NCI-H2196 (cell line): ENCODE measurements around the gene NRF1.
"Not testable (repeated sequence)": the region's sequence is repeated elsewhere in the genome, so short reads cannot be mapped to it uniquely, and the experiment has no call there.

Source experiments
- DNase-seq: peaks from one replicate; lab custom pipeline; 2025; ENCODE audit not compliant: unreplicated experiment; lab: John Stamatoyannopoulos, UW

Gene NRF1

GRCh38 chr7:129606803-129607202, 4.7 kb upstream of the NRF1 start:
- DNase-seq = no peak

DNA sequence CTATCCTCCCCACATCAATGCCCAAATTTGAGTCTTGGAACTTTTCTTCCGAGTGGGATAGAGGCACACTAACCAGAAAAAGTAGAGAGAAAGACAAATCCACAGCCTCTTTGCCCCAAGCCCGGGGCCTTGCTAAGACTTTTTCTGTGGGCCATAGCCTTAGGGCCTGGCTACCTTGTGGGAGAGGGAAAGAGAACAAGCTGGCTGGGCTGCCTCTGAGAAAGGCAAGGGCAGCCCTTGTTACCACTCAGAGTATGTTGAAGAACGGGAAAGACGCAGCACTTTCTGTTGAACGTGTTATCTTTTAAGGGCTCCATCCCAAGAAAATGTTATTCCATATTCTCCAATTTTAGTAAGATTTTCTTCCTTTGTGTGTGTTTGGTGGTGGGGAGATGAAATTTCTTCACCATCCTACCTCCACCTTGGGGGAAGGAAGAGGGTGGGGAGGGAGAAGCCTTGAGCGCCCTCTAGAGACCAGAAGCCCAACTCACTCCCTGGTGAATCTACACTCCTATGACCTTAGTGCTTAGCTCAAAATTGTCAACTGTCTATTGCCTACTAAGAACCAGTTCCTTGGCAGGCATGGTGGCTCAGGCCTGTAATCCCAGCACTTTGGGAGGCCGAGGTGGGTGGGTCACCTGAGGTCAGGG, 3.9 kb upstream of the NRF1 start:
- peak; percentile 8 for DNase-seq

- no peak for DNase-seq
Measured at GRCh38 chr7:129609666-129610065, 1.9 kb upstream of the NRF1 start.

- no peak for DNase-seq
Measured at GRCh38 chr7:129610709-129611245, 743 bp upstream of the NRF1 start.

- DNase-seq = no peak
Measured at GRCh38 chr7:129612112-129613015, 844 bp downstream of the NRF1 start.

GRCh38 chr7:129613016-129613337, 1.5 kb downstream of the NRF1 start:
- no peak for DNase-seq

- no peak for DNase-seq
Measured at GRCh38 chr7:129615018-129615417, 3.5 kb downstream of the NRF1 start.

GRCh38 chr7:129616530-129616929, 5.0 kb downstream of the NRF1 start:
- DNase-seq = no peak

DNA sequence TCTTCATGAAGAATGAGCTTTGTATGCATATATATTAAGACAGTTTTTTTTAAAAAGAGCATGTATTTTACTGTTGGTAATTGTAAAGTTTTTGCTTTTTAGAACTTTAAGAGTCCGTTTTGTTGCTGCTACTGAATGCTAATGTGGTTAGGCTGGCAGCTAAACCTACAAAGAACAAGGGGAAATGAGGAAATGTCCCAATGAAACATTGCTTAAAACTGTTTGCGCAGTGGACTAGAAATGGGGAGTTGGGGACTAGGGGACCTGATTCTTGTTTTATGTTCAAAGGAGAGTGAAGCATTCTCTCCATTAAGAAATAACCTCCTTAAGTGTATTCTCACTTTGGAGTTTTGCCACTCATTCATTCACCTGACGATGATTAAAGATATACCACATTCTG, 5.7 kb downstream of the NRF1 start:
- no peak for DNase-seq

DNA sequence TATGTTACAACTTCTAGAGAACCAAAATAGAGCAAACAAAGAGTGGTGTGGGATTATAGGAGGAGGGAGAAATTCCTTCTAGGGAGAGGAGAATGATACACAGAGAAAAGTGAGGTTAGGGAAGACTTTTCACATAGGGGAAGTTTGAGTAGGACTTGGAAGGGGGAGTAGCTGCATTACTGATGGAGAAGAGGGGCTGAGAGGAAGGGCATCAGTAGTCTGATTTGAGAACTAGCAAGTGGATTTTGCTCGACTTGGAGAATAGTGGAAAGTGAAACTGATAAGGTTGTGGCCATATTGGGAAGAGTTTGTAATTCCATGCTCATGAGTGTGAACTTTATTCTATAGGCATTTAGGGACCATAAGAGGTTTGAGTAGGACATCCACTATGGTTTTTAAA, 6.1 kb downstream of the NRF1 start:
- no peak for DNase-seq

DNA sequence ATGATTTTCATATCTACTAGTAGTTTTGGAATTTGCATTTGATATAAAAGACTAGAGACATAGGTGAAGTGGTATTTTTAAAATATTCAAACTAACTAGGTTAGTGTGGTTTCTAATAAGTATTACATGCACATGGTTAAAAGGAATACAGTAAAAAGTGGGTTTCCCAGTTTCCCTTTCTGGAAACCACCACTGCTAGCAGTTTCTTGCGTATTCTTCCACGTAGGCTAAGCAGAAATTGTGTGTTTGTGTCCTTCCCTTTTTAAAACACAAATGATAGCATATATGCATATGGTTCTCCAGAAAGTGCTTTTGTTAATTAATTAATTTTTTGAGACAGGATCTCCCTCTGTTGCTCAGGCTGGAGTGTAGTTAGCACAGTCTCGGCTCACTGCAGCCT, 15.4 kb downstream of the NRF1 start:
- DNase-seq = no peak

GRCh38 chr7:129630341-129630740, 18.8 kb downstream of the NRF1 start:
- DNase-seq = no peak

DNA sequence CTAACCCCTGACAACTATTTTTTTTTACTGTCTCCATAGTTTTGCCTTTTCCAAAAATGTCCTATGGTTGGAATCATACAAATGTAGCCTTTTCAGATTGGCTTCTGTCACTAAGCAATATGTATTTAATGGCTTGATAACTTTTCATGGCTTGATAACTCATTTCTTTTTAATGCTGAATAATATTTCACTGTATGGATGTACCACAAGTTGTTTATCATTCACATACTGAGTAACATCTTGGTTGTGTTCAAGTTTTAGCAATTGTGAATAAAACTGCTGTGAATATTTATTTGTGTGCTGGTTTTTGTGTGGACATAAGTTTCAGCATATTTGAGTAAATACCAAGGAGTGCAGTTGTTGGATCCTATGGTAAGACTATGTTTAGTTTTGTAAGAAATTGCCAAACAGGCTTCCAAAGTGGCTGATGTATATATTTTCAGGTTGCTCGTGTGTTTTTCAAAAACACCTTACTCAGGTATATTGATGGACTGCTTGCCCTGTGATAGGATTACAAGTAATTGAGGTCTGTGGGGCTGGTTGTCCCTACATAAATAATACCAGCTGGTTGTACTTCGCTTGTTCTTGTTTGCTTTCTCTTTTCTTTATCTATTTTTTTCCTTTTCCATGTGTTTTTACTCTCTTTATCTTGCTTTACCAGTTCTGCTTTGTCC, 23.0 kb downstream of the NRF1 start:
- DNase-seq = no peak

DNA sequence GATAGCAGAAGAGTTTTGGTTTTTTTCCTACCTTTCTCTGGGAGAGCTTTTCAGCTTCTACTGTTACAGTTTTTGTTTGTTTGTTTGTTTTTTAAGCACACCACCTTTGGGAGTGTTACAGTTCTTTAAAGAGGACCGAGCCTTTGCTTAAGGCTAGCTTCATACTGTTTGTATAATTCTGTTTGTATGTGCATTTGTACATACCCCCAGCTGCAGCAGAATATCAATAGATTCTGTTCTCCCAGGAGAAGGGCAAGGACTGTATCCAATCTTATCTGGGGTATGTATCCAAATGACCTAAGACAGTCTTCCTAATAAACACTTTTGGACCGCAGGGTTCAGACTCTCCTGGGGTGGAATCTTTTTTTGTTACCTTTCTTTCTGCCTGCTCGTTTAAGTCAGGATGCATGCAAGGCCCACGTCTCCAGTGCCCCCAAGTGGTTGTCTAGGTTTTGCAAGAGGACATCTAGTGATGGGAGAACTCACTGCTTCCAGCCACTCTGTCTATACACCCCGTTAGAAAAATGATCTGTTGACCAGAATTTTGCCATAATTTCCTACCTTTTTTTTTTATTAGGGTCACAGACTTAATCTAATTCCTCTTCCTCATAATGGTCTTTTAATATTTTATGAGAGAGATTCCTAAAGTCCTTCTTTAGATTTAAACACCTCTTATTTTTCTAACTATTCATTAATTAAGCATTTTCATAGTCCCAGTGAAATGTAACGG, 23.9 kb downstream of the NRF1 start:
- peak; percentile 61 for DNase-seq

- DNase-seq = not testable (repeated sequence)
Measured at GRCh38 chr7:129636030-129636550, 24.6 kb downstream of the NRF1 start.

- no peak for DNase-seq
Measured at GRCh38 chr7:129636641-129637040, 25.1 kb downstream of the NRF1 start.

DNA sequence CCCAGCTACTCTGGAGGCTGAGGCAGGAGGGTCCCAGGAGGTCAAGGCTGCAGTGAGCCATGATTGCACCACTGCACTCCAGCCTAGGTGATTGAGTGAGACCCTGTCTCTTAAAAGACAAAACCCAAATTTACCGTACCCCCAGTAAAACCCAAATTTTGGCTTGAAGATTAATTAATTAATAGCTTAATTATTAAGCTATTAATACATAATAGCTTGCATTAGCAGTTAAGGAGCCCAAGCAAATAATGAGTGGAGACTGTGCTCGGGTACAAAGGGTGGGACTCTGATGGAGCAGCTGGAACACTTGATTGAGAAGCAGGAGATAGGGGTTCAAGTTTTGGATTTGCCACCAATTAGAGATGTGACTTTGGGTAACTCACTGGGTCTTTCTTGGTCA, 28.9 kb downstream of the NRF1 start:
- no peak for DNase-seq

DNA sequence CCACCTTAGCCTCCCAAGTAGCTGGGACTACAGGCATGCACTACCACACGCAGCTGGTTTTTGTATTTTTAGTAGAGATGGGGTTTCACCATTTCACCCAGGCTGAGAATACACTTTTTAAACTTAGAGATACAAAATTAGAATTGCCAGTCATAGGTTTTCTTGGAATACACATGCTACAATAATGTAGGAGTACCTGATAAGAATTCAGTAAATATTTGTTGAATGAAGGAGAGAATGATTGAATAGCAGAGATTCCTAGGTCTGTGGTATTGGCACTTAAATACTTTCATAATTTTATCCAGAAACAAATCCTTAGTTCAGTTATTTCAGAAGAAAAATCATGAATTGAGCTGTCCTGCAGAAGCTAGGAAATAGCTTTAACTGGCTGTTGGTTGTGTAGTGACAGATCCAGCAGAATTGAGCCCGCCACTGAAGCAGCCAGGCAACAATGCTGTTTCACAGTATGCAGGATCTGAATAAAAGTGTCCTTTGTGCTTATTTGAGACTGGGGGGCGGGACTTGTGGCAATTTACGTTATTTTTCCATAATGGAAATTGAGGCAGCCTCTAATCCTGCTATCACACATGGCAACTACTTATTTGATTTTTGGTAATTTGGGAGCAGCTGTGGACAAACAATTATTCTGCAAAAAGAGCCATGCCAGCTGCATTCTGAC, 31.5 kb downstream of the NRF1 start:
- no peak for DNase-seq

DNA sequence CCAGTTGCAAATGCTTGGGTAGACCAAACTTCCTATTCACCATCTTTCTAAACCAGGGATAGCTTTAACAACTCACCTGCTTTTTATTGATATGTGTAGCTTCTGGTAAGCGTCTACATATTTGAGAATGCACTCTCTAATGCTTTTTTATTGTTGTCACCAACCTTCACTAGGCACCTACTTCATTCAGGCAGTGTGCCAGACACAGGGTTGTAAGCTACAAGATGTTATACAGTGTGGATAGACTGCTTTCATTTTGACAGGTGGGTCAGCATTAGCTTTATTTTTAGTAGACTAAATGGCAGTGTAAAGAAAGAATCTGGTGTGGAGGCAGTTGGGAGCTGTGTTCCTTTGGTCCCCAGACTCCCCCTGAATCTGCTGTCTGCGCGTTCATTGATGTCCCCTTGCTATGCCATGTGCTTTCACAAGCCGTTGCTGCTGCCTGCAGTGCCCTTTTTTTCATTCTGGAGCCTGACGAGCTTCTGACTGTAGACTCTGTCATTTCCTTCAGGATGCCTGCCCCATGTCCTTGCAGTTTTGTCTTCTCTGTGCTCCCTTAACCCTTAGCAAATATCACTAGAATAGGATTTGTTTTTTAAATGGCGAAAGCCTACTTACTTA, 32.1 kb downstream of the NRF1 start:
- no peak for DNase-seq
